ENCODE measurements around the gene GPC6. TPM values are rescaled to one million over a fixed set of nuclear protein-coding genes. Genes with fewer than 3 reads are reported as not detected.

The GPC6 gene
- total RNA-seq, 1 donor from 2014 or later = not detected

DNA sequence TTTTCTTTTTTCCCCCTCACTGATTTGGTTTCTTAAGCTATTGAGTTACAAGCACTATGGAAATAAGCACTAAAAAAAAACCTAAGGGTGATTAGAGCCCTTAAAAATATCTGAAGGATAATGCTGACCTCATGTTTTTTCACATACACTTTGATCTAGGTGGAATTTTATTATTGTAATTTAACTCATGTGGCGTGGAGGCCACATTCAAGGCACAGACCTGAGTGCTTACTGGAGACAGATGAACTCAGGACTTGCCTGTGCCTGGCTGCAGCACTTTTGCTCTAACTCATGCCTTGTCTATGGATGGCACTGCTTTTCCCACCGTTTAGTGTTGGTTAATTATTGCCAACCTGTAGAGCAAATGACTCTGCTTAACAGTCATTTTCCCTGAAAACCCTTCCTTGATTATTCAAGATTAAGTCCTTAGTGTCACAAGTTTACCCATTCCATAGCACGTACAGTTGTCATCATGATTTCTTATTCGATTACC lies 541.4 kb downstream of the GPC6 start:
- intact Hi-C loops (cut with micrococcal nuclease) = no loop called here

DNA sequence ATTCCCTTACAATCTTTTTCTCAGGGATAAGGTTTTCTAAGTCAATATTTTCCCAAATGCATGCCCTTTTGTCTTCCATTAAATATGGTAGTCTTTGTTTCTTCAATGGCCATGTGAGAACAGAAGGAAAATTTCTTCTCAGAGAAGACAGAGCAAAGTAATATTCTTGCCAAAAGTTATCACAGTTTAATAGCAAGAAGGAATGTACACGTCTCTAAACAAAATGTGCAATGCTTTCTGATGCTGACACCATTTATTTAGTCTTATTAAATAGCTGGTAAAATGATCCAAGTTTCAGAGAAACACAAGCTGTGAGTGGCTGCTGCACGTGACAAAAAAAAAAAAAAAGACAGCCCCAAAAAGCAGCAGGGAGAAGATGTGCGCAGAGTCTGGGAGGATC lies 542.5 kb downstream of the GPC6 start:
- intact Hi-C loops (cut with micrococcal nuclease) = no loop called here

DNA sequence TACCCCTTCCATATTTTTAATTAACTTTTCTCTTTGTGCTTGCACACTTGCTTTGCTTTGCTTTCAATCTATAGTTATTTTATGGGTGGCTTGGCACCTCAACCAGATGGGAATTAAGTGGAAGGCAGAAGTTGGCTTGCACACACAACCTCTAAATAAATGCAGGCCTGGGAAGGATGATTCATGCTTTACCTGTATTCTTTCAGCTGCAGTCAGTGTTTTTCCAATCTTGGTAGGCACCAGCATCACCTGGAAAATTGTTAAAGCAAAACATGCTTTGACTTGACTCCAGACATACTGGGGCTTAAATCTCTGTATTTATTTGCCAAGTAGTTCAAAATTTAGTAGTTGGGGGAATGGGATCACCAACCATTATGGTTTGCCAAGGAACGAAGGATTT lies 543.0 kb downstream of the GPC6 start:
- intact Hi-C loops (cut with micrococcal nuclease) = no loop called here

DNA sequence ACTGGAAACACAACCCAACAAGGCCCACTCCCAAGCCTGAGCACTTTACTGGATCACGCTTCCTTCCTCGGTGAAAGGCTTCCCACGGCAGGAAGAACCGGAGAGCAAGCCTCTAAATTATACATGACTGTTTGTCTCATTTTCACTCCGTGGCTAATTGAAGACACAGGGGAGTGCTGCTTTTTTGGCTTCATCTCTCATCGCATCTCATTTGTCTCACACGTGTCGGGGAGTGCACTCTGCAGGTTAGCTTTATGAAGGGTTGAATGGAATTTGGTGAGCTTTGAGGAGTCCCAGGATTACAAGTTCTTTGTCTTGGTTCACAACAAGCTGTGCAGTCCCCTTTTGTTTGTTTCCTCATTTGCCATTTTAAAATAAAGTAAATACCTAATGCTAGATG lies 544.6 kb downstream of the GPC6 start:
- intact Hi-C loops (cut with micrococcal nuclease) = no loop called here

DNA sequence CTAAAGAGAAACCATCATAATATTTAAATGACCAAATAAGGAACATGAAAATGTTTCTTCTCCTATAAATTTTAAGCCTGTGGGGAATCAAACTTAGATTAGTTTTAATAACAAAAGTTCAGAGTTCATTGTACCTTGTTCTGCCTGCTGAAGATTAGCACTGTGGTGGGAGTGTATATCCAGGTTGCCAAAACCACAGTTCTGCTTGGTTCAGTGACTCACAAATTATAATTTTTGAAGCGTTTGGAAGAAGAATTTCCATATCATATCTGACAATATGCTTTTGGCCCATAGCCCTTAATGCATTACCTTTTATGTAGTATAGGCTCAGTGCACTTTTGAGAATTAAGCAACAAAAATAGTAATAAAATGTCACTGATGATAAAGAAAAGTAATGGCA lies 545.2 kb downstream of the GPC6 start:
- intact Hi-C loops (cut with micrococcal nuclease) = no loop called here

DNA sequence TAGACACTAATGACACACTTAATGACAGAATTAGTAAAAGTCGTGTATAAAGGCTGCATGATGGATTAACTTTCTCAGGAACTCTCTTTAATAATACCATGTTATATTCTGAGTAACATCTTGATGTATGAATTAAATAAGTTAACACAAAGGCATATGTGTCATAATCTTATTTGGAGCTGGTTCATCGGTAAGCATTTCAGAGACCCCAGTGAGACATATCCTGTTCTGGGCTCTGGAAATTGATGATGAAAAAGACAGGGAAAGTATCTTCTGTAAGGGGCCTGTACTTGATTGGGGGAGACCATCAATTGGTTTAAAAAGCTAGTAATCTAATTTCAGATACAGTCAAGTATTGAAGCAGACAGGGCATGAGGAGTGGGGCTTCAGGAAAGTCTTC lies 547.9 kb downstream of the GPC6 start:
- intact Hi-C loops (cut with micrococcal nuclease) = no loop called here

DNA sequence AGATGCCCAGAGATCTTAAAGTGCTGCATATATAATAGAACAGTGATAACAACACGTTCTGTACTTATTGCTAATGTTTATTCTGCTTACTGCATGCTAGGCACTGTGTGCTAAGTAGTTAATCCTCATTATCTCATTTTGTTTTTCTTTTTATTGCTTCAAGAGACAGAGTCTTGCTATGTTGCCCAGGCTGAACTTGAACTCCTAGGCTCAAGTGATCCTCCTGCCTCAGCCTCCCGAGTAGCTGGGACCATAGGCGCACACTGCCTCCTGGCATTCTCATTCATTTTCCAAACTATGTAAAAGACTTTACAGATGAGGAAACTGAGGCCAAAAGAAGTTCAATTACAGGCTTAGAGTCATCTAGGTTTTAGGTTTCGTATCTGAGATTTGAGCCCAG lies 548.4 kb downstream of the GPC6 start:
- intact Hi-C loops (cut with micrococcal nuclease) = no loop called here

DNA sequence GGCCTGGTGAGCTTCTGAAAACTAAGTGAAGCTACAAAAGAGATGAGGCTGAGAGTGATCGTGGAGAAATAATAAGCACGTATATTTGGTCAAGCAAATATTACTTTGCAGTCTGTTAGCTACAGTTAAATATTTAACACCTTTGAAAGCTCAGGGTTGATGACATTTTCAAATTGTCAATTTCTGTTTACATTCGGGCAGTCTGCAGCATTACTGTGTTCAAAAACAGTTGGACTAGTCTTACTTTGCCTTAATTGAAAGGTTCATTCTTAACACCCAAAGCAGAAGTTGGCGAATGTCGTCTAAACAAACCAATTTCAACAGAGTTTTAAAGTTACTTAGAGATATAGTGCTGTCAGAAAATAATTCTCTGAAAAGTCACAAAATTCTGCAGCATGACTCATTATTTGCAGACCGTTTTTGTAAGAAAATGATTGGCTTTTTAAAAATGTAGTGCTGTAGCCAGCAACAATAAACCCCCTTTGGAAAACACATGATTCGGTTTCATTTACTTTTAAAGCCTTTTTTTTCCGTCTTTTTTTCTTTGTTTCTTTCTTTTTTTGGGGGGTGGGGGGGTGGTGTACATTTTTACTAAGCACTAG lies 549.0 kb downstream of the GPC6 start:
- intact Hi-C loops (cut with micrococcal nuclease) = no loop called here

DNA sequence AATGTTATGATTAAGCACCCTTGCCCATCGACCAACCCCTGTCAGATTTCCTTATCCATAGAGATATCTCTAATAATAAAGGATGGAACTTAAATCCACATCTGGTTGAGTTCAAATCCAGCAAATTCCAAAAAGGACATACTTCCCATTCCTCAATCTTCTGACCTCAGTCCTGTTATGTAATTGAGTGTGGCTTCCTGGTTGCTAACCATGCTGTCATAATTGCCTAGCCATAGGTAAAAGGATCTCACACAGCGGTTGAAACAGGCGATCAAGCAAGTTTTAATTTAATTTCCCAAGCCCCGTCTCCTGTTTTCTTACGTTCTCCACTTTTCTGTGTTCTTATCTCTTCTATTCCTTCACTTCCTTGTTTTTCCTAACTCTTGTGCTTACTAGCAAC lies 550.3 kb downstream of the GPC6 start:
- intact Hi-C loops (cut with micrococcal nuclease) = no loop called here

DNA sequence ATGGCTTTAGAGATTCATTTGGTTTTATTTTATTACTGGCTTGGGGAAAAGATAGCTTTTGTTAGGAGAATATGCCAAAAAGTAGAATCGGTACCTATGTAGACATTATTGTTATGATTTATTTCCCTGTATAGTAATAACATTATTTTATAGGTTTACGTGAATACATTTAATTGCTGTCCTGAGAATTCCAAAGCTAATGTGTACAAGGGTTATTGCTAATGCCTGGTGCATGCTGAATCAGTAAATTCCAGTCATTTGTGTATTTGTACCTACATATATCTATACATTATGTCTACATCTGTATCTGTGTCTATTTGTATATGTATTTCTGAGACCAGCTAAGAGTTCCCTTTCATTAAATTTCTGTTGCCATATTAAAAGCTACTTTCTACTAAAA lies 550.9 kb downstream of the GPC6 start:
- intact Hi-C loops (cut with micrococcal nuclease) = no loop called here

DNA sequence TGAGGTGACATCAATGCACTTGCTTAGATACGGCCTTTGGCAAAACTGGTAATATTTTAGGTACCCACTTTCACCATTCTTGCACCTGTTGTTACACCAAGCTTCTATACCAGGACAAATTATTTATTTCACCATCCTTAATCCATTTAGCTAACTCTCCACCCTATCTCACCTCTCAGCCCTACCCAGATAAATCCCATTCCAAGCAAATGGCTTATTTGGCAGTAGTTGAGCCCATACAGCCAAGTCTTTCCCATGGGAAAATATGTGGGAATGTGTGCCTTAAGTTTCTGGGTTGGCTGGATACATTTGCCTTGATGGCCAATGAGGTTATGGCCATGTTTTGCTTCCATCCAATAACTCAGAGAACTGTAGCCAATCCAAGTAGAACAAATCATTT lies 551.9 kb downstream of the GPC6 start:
- intact Hi-C loops (cut with micrococcal nuclease) = no loop called here

DNA sequence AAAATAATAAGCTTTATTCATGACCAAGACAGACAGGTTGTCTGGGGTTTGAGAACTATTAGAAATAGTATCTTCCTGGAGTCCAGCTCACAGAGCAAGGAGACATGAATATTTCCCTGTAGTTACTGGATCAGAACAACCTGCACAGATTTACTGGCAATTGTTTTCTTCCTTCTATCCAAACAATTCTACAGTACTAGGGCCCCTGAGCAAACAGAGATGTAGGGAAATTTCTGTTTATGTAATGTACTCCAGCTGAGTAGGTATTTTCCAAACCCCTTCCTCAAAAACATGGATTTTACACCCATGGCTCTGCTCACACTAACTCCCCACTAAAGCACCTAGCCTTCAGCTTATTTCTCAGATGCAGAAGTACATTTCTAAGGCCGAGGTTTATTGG lies 557.6 kb downstream of the GPC6 start:
- intact Hi-C loops (cut with micrococcal nuclease) = no loop called here

DNA sequence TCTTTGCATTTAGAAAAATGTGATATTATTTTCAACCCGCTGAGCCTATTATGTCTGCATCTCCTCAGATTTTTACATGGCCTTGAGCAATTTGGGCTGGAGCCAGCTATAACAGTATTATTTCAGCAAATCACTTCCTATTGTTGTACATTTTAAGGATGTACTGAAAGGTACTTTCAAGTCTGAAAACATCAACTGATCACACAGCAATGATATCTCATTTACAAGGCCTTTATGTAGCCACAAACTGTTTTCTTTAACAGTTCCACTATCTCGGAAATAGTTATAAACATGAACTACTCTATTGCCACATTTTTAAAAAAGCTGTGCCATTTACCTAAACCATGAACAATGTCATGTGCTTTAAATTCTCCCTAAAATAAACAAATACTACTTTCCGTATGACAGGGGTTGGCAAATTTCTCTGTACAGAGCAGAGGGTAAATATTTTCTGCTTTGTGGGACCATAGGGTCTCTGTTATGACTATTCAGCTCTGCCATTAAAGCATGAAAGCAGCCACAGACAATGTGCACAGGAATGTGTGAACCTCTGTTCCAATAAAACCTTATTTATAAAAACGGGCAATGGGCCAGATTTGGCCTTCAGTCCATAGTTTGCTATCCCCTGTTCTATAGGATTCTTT lies 560.4 kb downstream of the GPC6 start:
- intact Hi-C loops (cut with micrococcal nuclease) = no loop called here

DNA sequence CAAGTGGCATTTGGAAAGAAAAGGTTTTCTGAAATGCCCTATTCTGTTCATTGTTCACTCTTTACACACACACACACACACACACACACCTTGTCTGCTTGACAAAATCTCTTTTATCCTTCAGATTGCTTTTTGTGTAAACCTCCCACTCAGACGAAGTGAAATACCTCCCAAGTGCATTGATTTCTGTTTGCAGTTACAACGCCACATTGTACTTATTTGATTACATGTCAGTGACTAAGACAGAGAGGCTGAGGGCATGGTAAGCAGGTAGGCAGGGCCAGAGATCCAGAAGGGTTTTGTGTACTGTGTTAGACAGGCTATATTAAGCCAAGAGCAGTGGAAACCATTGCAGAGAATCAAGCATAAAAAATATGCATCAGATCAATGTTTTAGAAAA lies 561.8 kb downstream of the GPC6 start:
- intact Hi-C loops (cut with micrococcal nuclease) = no loop called here

DNA sequence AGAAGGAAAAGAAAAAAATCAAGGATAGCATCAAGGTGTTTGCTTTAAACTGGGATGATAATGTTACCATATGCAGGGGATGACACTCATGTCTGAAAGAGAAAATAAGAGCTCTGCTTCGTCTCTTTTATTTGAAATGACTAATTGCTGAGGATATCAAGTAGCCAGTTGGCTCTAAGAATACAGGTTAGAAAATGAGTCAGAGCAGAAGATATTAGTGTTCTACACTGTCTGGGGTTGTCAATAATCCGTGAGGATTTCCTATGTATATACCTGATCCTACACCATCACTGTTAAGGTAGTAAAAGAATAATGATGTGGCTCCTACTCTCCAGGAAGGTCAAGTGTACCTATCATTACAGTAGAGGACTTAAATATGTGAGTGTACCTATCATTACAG lies 562.5 kb downstream of the GPC6 start:
- intact Hi-C loops (cut with micrococcal nuclease) = no loop called here

DNA sequence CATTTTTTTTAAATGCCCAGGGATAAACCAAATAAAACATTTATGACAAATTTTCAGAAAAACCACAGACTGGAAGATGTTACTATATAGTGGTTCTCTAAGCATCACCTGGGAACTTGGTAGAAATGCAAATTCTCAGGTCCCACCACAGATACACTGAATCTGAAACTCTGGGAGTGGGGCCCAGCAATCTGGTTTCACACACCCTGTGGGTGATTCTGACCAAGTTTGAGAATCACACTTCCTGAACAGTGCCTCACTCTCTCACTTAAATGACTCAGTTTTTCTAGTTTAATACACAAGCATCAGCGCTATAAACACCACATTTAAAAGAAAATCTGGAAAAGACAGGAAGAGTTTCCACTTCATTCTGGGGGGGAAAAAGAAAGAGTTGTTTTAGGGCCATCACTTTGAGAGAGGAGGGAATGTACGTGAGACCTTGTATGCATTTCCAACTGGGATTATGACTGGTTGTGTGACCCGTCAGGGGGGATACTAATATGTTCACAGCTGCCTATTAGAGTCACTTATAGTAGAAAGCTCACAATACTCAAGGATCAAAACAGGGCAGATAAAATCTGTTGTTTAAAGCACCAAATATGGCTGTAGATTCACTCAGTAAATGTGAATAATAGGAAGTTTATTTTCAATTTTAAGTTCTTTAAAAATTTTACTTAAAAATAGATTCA lies 567.7 kb downstream of the GPC6 start:
- intact Hi-C loops (cut with micrococcal nuclease) = no loop called here

DNA sequence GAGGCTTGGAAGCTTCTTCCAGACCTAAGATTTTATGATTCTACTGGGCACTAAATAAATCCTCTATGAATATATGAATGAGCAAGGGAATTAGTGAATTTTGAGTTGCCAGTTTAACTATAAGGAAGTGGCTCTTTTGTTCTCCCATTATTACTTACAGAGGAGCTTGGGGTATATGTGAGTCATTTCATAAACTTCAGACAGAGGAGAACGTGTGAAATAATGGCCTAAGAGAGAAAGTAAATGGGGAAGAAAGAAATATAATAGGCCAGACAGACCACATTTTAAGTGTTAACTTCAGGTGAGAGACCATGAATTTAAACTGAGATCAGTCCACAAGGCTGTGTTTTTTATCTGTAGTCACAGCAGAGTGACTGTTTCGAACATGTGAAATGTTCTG lies 570.9 kb downstream of the GPC6 start:
- intact Hi-C loops (cut with micrococcal nuclease) = no loop called here

DNA sequence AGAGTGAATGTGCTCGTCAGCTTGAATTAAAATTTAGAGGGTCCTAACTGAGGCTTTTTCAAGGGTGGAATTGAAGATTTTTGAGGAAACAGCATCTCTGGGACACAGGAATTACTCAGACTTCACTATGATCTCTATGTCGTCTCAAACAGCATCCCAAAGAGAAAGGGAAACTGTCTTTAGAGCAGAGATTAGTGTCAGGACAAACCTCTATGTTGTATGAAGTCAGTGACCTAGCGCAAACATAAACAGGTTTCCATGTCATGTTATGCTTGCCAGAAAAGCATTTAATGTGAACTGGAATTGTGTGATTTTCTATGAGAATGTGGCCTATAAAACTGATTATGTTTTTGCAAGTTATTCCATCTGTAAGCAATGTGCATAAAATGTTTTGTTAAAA lies 573.7 kb downstream of the GPC6 start:
- intact Hi-C loops (cut with micrococcal nuclease) = no loop called here

DNA sequence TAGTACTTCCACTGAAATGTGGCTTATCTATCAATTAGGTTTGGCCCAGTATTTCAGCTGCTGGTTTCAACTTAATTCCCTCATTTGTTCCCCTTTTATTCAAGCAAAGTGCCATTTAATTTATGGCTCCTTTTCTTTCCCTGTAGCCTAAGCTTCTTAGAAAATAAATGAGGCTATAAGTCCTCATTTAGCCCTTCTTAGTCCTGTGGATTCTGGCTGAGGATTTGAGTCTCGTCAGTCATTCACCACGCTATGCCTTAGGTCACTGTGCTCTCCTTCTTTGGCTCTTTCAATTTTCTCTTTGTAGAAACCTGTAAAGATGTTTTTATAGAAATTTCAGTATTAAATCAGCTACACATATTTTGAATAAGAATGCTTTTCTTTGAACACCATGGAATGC lies 579.1 kb downstream of the GPC6 start:
- intact Hi-C loops (cut with micrococcal nuclease) = no loop called here

DNA sequence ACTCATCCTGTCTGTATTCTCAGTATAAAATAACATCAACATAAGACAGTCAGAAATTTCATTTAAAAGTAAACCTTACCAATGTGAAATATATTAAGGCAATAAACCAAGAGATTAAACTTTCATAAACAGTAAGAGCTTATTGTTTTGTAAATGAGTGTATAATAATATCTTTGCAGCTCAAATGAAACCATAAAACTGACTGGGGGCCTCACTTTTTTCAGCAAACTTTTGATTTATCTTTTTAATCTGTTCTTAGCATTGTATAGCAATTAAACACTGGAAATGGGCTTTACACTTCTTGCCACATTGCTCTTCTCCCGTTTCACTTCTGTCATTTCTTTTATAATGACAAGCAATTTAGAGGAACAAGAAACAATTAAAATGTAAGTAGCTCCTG lies 580.3 kb downstream of the GPC6 start:
- intact Hi-C loops (cut with micrococcal nuclease) = no loop called here

DNA sequence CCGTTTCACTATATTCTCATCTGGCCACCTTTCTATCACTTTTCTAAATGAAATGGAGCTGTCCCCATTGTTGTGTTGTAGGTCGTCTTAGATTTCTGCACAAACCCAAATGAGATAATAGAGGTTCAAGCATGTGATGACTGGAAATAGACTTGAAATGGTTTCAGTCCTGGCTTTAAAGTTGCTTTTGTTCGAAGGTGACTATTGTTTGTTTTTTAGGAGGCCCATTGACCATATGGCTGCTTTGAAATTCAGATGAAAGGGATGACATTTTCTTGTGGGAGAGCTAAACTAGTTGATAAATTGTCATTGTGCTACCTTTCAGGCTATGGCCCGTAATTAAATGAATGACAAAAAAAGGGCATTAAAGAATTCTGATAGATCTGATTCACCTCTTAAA lies 583.7 kb downstream of the GPC6 start:
- intact Hi-C loops (cut with micrococcal nuclease) = no loop called here

DNA sequence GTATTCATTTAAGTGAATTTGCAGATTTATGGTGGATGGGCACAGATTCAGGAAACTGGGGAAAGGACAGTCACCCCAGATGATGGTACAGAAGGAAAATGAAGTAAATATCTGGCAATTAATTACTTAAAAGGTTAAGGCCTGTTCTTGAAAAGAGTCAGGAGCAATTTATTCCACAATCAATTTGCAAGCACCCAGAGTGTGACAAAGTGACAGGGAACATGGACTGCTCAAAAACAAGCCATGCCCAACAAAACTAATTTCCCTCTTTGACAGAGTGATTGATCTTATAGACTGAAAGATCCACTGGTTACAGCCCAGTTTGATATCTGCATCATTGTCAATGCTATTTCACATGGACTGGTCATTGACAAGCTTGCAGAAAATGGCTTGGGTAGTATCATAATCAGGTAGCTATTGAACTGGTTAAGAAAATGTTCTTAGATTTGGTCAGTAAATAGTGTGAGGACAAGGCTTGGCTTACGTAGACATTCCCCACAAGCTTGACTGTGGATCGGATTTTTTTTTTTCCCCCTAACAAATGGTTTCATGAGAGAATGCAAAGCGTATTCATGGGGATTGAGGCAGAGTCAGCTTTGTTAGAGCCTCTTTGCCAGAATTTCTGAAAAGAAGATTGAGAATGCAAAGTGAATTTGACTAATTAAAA lies 584.6 kb downstream of the GPC6 start:
- intact Hi-C loops (cut with micrococcal nuclease) = no loop called here
